Esophagus muscularis mucosa (tissue), 4 donors: ENCODE measurements around the gene EPHB1. TPM values are rescaled to one million over a fixed set of nuclear protein-coding genes. Genes with fewer than 3 reads are reported as not detected.

Experiments used
- DNase-seq: peaks from one replicate; pipeline ENCODE4 v3.0.0-alpha.2; 2017; ENCODE audit errors: extremely low spot score
- H3K27ac ChIP-seq, 4 donors: fragments of 200-600 bp; sonication (generic); replicated peaks in 1 of 4; 1 replicate in 3 of 4; 2 replicates in 1 of 4; pipeline ENCODE4 v1.5.1; 2016 to 2019; ENCODE audit warnings: mild to moderate bottlenecking in 1 of 4
- H3K27me3 ChIP-seq, 4 donors: fragments of 200-600 bp; sonication (generic); one replicate each; pipeline versions ENCODE4 v1.5.1 to v1.6.0; 2016 to 2019
- H3K36me3 ChIP-seq, 4 donors: fragments of 200-600 bp; sonication (generic); one replicate each; pipeline ENCODE4 v1.5.1; 2016 to 2019
- H3K4me1 ChIP-seq, 4 donors: fragments of 200-600 bp; sonication (generic); one replicate each; pipeline ENCODE4 v1.5.1; 2016 to 2019
- H3K4me3 ChIP-seq, 4 donors: fragments of 200-600 bp; sonication (generic); 1 replicate in 2 of 4; 2 replicates in 2 of 4; pipeline ENCODE4 v1.5.1; 2016 to 2019; ENCODE audit warnings: mild to moderate bottlenecking in 4 of 4, moderate library complexity in 1 of 4
- H3K9me3 ChIP-seq, 4 donors: fragments of 200-600 bp; sonication (generic); 1 replicate in 3 of 4; 2 replicates in 1 of 4; pipeline ENCODE4 v1.5.1; 2016 to 2019
- CTCF ChIP-seq, 3 experiments: fragments of 200-600 bp in 2 of 3; fragments of 450-650 bp in 1 of 3; sonication (generic) in 2 of 3; IDR thresholded peaks; one replicate each; pipeline ENCODE4 v1.5.1; 2017 to 2019; ENCODE audit warnings: antibody characterized with exemption in 3 of 3, mild to moderate bottlenecking in 2 of 3, moderate library complexity in 1 of 3
- EP300 ChIP-seq: sonication (generic); formaldehyde crosslinking; IDR thresholded peaks from one replicate; pipeline ENCODE4 v1.6.1; 2017; ENCODE audit warnings: antibody characterized with exemption
- POLR2A ChIP-seq: fragments of 450-650 bp; IDR thresholded peaks from one replicate; pipeline ENCODE4 v1.6.1; 2017; ENCODE audit warnings: antibody characterized with exemption, moderate library complexity, mild to moderate bottlenecking, low read depth
- POLR2AphosphoS5 ChIP-seq, 2 donors: sonication (generic); formaldehyde crosslinking; IDR thresholded peaks; one replicate each; pipeline ENCODE4 v1.6.1; 2017; ENCODE audit warnings: antibody characterized with exemption in 2 of 2
- WGBS: methylation state at CpG from one replicate; pipeline ENCODE4 v1.1.5; 2018; 5-methylcytosine and 5-hydroxymethylcytosine counted together
- intact Hi-C: fragments of 100-400 bp; cut with DNase I; formaldehyde crosslinking; loops from one replicate; pipeline ENCODE4 v1.15.1; 2023
- total RNA-seq, 4 donors: library from RNA; depleted of rRNA; stranded (reverse); fragments of >200 nt; gene quantifications; one replicate each; pipeline versions ENCODE4 v1.1.0 to v1.2.1, GENCODE V29; 2016

Gene EPHB1
- total RNA-seq, 4 donors from 2014 or later = under 0.01 to 6.1 (median 2.8) TPM

GRCh38 chr3:134880431-134880830, 85.4 kb downstream of the EPHB1 start:
- H3K36me3 ChIP-seq = no peaks in the 10 kb centered on the region
- H3K4me3 ChIP-seq = no peak overlapping the region
- H3K27me3 ChIP-seq = no peaks in the 10 kb centered on the region
- H3K9me3 ChIP-seq = no peaks in the 10 kb centered on the region
- 93% methylated on average over 3 of the region's 4 CpGs for WGBS
- H3K4me1 ChIP-seq = peaks cover 0 to 5% (median 0%) of the 10 kb centered on the region in 4 donors
- intact Hi-C loops = no loop called here
- TF ChIP-seq CTCF (IDR thresholded peaks at IDR 0.05) = no peak
- TF ChIP-seq EP300 = no peak
- TF ChIP-seq POLR2AphosphoS5 (IDR thresholded peaks at IDR 0.05) = no peak
- no peak for TF ChIP-seq POLR2A
- H3K27ac ChIP-seq = no peak overlapping the region
- no peak for DNase-seq

- no peaks in the 10 kb centered on the region for H3K27me3 ChIP-seq
- intact Hi-C loops = no loop called here
- H3K36me3 ChIP-seq = no peaks in the 10 kb centered on the region
- H3K9me3 ChIP-seq = no peaks in the 10 kb centered on the region
- TF ChIP-seq POLR2AphosphoS5 (IDR thresholded peaks at IDR 0.05) (no peak), EP300 (no peak), CTCF (IDR thresholded peaks at IDR 0.05) (no peak), POLR2A (no peak)
- DNase-seq = no peak
- H3K4me3 ChIP-seq = no peak overlapping the region
- H3K4me1 ChIP-seq = peaks cover 0 to 5% (median 0%) of the 10 kb centered on the region in 4 donors
- no peak overlapping the region for H3K27ac ChIP-seq
- 90% methylated on average over 4 of the region's 4 CpGs for WGBS
Measured at GRCh38 chr3:134881305-134881704, 86.2 kb downstream of the EPHB1 start.

- DNase-seq = no peak
- peaks cover 0 to 5% (median 0%) of the 10 kb centered on the region in 4 donors for H3K4me1 ChIP-seq
- no peak overlapping the region for H3K27ac ChIP-seq
- H3K36me3 ChIP-seq = no peaks in the 10 kb centered on the region
- intact Hi-C loops = no loop called here
- H3K9me3 ChIP-seq = no peaks in the 10 kb centered on the region
- no peaks in the 10 kb centered on the region for H3K27me3 ChIP-seq
- H3K4me3 ChIP-seq = no peak overlapping the region
- WGBS = 88% methylated on average over 5 of the region's 5 CpGs
- no peak for TF ChIP-seq POLR2AphosphoS5 (IDR thresholded peaks at IDR 0.05)
- no peak for TF ChIP-seq POLR2A
Measured at GRCh38 chr3:134883697-134884385, 88.8 kb downstream of the EPHB1 start.

- no peaks in the 10 kb centered on the region for H3K36me3 ChIP-seq
- peaks cover 0 to 4% (median under 1%) of the 10 kb centered on the region in 4 donors for H3K9me3 ChIP-seq
- intact Hi-C loops = no loop called here
- TF ChIP-seq EP300 (no peak), CTCF (IDR thresholded peaks at IDR 0.05) (no peak), POLR2A (no peak), POLR2AphosphoS5 (IDR thresholded peaks at IDR 0.05) (no peak)
- WGBS = 81% methylated on average over 6 of the region's 6 CpGs
- no peak overlapping the region for H3K27ac ChIP-seq
- H3K4me1 ChIP-seq = peaks cover 0 to 5% (median 0%) of the 10 kb centered on the region in 4 donors
- H3K4me3 ChIP-seq = no peak overlapping the region
- no peak for DNase-seq
- no peaks in the 10 kb centered on the region for H3K27me3 ChIP-seq
Measured at GRCh38 chr3:134885877-134886621, 91.0 kb downstream of the EPHB1 start.

DNA sequence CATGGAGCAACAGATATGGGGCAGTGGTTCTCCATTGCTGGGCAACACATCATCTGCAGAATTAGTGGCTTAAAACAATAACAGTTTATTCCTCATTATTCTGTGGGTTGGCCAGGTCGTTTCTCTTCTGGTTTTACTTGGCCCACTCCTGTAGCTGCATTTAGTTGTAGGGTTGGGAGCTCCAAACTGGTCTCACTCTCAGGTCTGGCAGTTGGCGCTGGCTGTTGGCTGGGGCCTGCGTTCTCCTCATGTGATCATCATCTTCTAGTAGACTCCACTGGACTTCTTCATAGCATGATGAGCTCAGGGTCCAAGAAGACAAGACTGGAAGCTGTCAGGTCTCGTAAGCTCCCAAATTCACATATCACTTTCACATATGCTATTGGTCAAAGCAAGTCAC, 91.9 kb downstream of the EPHB1 start:
- no peak for DNase-seq
- H3K4me3 ChIP-seq = no peak overlapping the region
- 73% methylated on average over 4 of the region's 4 CpGs for WGBS
- intact Hi-C loops = no loop called here
- H3K27me3 ChIP-seq = no peaks in the 10 kb centered on the region
- peaks cover 0 to 5% (median 0%) of the 10 kb centered on the region in 4 donors for H3K4me1 ChIP-seq
- TF ChIP-seq POLR2A = no peak
- TF ChIP-seq EP300 = no peak
- no peak for TF ChIP-seq POLR2AphosphoS5 (IDR thresholded peaks at IDR 0.05)
- TF ChIP-seq CTCF (IDR thresholded peaks at IDR 0.05) = no peak
- H3K27ac ChIP-seq = no peak overlapping the region
- H3K36me3 ChIP-seq = no peaks in the 10 kb centered on the region
- peaks cover 0 to 12% (median 5%) of the 10 kb centered on the region in 4 donors for H3K9me3 ChIP-seq
